HepG2 (cell line): ENCODE results near the gene ALOX15.

Experiments used
- ASH2L ChIP-seq: fragments of 300-600, 200-600 bp; sonication (generic); IDR thresholded peaks from 2 replicates; pipeline ENCODE4 v1.7.0; 2017; ENCODE audit warnings: low read depth, mild to moderate bottlenecking, moderate library complexity, mixed read lengths, low read length; ENCODE audit not compliant: insufficient read length
- CHD2 ChIP-seq: IDR thresholded peaks from 2 replicates; pipeline ENCODE4 v1.6.1; 2011; ENCODE audit warnings: low read depth, low read length, improper control_type of control experiment
- FOSL1 ChIP-seq: sonication (generic); formaldehyde crosslinking; IDR thresholded peaks from 2 replicates; pipeline ENCODE4 v1.9.0; 2021; ENCODE audit warnings: missing genetic modification reagents, borderline replicate concordance
- HDAC6 ChIP-seq: fragments of 200-600 bp; sonication (generic); IDR thresholded peaks from 2 replicates; pipeline ENCODE4 v1.7.0; 2017; ENCODE audit warnings: mild to moderate bottlenecking, antibody characterized with exemption, low read length, low read depth
- SP4 ChIP-seq: sonication (generic); formaldehyde crosslinking; IDR thresholded peaks from 2 replicates; pipeline ENCODE4 v1.8.1; 2023; ENCODE audit warnings: mild to moderate bottlenecking, missing genetic modification reagents
- U2AF2 ChIP-seq: fragments of 200-400 bp; formaldehyde crosslinking; IDR thresholded peaks from 2 replicates; pipeline ENCODE4 v1.6.1; 2017; ENCODE audit warnings: low read depth, mild to moderate bottlenecking, low read length
- WIZ ChIP-seq: sonication (generic); formaldehyde crosslinking; IDR thresholded peaks from 2 replicates; pipeline ENCODE4 v1.5.1; 2020; ENCODE audit warnings: mild to moderate bottlenecking, missing genetic modification reagents
- ZNF121 ChIP-seq: sonication (generic); formaldehyde crosslinking; IDR thresholded peaks from 2 replicates; pipeline ENCODE4 v1.5.0; 2020; ENCODE audit warnings: mild to moderate bottlenecking, missing genetic modification reagents
- ZNF274 ChIP-seq: sonication (generic); formaldehyde crosslinking; IDR thresholded peaks from 2 replicates; pipeline ENCODE4 v1.5.1; 2020; ENCODE audit warnings: mild to moderate bottlenecking, missing genetic modification reagents
- TF ChIP-seq, protein P1 (sequence below): sonication (generic); formaldehyde crosslinking; IDR thresholded peaks from 2 replicates; pipeline ENCODE4 v1.5.0; 2020; ENCODE audit warnings: mild to moderate bottlenecking, missing genetic modification reagents, moderate library complexity
- TF ChIP-seq, protein P2 (sequence below): conservative IDR thresholded peaks from 2 replicates; pipeline ENCODE4 v1.6.1; 2018; ENCODE audit warnings: missing genetic modification reagents
- TF ChIP-seq, protein P3 (sequence below): sonication (generic); formaldehyde crosslinking; IDR thresholded peaks from 2 replicates; pipeline ENCODE4 v1.4.0; 2020; ENCODE audit warnings: missing genetic modification reagents
- TF ChIP-seq, protein P4 (sequence below): sonication (generic); formaldehyde crosslinking; IDR thresholded peaks from 2 replicates; pipeline ENCODE4 v1.4.0; 2020; ENCODE audit warnings: missing genetic modification reagents, borderline replicate concordance

DNA sequence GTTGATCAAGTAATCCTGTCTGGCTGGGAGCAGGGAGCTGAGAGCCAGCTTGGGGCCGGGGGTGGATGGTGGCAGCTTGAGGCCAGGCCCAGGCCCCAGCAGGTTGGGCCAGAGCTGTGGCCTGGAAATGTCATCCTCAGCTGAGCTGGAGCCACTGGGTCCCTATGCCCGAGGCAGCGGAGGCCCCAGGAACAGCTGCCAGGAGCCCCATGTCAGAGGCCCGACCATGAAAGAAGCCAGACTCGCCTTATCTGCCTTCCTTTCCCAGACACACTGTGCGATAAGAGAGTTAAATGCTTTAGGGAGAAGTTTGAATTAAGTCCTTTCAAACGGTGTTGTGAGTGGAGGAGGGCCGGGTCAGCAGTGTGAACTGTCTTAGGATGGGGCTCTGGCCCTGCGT is 53.7 kb downstream of the ALOX15 start:
- no peak for TF ChIP-seq U2AF2
- TF ChIP-seq ZNF121 (CRISPR knock-in tag), result no peak
- TF ChIP-seq WIZ (CRISPR knock-in tag), result no peak
- no peak for TF ChIP-seq SP4 (CRISPR knock-in tag)
- TF ChIP-seq, protein P1, sequence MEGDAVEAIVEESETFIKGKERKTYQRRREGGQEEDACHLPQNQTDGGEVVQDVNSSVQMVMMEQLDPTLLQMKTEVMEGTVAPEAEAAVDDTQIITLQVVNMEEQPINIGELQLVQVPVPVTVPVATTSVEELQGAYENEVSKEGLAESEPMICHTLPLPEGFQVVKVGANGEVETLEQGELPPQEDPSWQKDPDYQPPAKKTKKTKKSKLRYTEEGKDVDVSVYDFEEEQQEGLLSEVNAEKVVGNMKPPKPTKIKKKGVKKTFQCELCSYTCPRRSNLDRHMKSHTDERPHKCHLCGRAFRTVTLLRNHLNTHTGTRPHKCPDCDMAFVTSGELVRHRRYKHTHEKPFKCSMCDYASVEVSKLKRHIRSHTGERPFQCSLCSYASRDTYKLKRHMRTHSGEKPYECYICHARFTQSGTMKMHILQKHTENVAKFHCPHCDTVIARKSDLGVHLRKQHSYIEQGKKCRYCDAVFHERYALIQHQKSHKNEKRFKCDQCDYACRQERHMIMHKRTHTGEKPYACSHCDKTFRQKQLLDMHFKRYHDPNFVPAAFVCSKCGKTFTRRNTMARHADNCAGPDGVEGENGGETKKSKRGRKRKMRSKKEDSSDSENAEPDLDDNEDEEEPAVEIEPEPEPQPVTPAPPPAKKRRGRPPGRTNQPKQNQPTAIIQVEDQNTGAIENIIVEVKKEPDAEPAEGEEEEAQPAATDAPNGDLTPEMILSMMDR (CRISPR knock-in tag), result no peak
- no peak for TF ChIP-seq HDAC6
- TF ChIP-seq CHD2, result no peak
- no peak for TF ChIP-seq ASH2L
- TF ChIP-seq, protein P2, sequence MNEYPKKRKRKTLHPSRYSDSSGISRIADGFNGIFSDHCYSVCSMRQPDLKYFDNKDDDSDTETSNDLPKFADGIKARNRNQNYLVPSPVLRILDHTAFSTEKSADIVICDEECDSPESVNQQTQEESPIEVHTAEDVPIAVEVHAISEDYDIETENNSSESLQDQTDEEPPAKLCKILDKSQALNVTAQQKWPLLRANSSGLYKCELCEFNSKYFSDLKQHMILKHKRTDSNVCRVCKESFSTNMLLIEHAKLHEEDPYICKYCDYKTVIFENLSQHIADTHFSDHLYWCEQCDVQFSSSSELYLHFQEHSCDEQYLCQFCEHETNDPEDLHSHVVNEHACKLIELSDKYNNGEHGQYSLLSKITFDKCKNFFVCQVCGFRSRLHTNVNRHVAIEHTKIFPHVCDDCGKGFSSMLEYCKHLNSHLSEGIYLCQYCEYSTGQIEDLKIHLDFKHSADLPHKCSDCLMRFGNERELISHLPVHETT (CRISPR knock-in tag), result no peak
- no peak for TF ChIP-seq ZNF274 (CRISPR knock-in tag)
- no peak for TF ChIP-seq FOSL1 (CRISPR knock-in tag)
- TF ChIP-seq, protein P3, sequence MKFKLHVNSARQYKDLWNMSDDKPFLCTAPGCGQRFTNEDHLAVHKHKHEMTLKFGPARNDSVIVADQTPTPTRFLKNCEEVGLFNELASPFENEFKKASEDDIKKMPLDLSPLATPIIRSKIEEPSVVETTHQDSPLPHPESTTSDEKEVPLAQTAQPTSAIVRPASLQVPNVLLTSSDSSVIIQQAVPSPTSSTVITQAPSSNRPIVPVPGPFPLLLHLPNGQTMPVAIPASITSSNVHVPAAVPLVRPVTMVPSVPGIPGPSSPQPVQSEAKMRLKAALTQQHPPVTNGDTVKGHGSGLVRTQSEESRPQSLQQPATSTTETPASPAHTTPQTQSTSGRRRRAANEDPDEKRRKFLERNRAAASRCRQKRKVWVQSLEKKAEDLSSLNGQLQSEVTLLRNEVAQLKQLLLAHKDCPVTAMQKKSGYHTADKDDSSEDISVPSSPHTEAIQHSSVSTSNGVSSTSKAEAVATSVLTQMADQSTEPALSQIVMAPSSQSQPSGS (CRISPR knock-in tag), result no peak
- TF ChIP-seq, protein P4, sequence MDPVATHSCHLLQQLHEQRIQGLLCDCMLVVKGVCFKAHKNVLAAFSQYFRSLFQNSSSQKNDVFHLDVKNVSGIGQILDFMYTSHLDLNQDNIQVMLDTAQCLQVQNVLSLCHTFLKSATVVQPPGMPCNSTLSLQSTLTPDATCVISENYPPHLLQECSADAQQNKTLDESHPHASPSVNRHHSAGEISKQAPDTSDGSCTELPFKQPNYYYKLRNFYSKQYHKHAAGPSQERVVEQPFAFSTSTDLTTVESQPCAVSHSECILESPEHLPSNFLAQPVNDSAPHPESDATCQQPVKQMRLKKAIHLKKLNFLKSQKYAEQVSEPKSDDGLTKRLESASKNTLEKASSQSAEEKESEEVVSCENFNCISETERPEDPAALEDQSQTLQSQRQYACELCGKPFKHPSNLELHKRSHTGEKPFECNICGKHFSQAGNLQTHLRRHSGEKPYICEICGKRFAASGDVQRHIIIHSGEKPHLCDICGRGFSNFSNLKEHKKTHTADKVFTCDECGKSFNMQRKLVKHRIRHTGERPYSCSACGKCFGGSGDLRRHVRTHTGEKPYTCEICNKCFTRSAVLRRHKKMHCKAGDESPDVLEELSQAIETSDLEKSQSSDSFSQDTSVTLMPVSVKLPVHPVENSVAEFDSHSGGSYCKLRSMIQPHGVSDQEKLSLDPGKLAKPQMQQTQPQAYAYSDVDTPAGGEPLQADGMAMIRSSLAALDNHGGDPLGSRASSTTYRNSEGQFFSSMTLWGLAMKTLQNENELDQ (CRISPR knock-in tag), result no peak
